ENCODE data around the gene TMPRSS11A. TPM values are rescaled to one million over a fixed set of nuclear protein-coding genes. Genes with fewer than 3 reads are reported as not detected.

TMPRSS11A gene
- not detected in 2 replicates for total RNA-seq

GRCh38 chr4:67963356-67963755 lies at the start of gene TMPRSS11A:
TSS of gene TMPRSS11A (minus strand) at chr4:67963493. CDS start at chr4:67963393, 100 bp downstream.
- Mint-ChIP-seq H3K9me3 (no peaks in the 10 kb centered on the region), H3K27ac (no peak within 1 kb of the TSS)
- intact Hi-C loops (cut with micrococcal nuclease), result no loop called here

GRCh38 chr4:68011684-68012083 lies 48.4 kb upstream of the TMPRSS11A start:
- H3K9me3 Mint-ChIP-seq, result no peaks in the 10 kb centered on the region
- no peaks in the 10 kb centered on the region for H3K27me3 Mint-ChIP-seq (ENCODE audit: low read depth)
- intact Hi-C loops (cut with micrococcal nuclease), result no loop called here
- H3K4me1 Mint-ChIP-seq (ENCODE audit: low read depth), result no peaks in the 10 kb centered on the region
- no peak for DNase-seq (ENCODE audit: low spot score)
- H3K4me3 Mint-ChIP-seq (ENCODE audit: low read depth), result no peak overlapping the region
- no peak overlapping the region for H3K27ac Mint-ChIP-seq
- no peaks in the 10 kb centered on the region for H3K36me3 Mint-ChIP-seq (ENCODE audit: low read depth)

More at GRCh38 chr4:67963356-67963755, at the start of gene TMPRSS11A:
- Mint-ChIP-seq H3K4me1 (ENCODE audit: low read depth) (no peaks in the 10 kb centered on the region), H3K36me3 (ENCODE audit: low read depth) (no peaks in the 10 kb centered on the region), H3K4me3 (ENCODE audit: low read depth) (no peak within 1 kb of the TSS), H3K27me3 (ENCODE audit: low read depth) (no peaks in the 10 kb centered on the region)
- no peak for DNase-seq (ENCODE audit: low spot score)

GRCh38 chr4:68002906-68003305 lies 39.6 kb upstream of the TMPRSS11A start:
- intact Hi-C loops (cut with micrococcal nuclease), result no loop called here
- DNase-seq (ENCODE audit: low spot score), result no peak
- Mint-ChIP-seq H3K4me3 (ENCODE audit: low read depth) (no peak overlapping the region), H3K27ac (no peak overlapping the region), H3K9me3 (no peaks in the 10 kb centered on the region), H3K27me3 (ENCODE audit: low read depth) (peaks cover 5% of the 10 kb centered on the region), H3K4me1 (ENCODE audit: low read depth) (no peaks in the 10 kb centered on the region), H3K36me3 (ENCODE audit: low read depth) (no peaks in the 10 kb centered on the region)

GRCh38 chr4:67996127-67996526 lies 32.8 kb upstream of the TMPRSS11A start:
- intact Hi-C loops (cut with micrococcal nuclease), result no loop called here
- H3K4me1 Mint-ChIP-seq (ENCODE audit: low read depth), result peaks cover 2% of the 10 kb centered on the region
- H3K36me3 Mint-ChIP-seq (ENCODE audit: low read depth), result no peaks in the 10 kb centered on the region
- no peaks in the 10 kb centered on the region for H3K9me3 Mint-ChIP-seq
- no peak overlapping the region for H3K27ac Mint-ChIP-seq
- no peak for DNase-seq (ENCODE audit: low spot score)
- H3K4me3 Mint-ChIP-seq (ENCODE audit: low read depth), result no peak overlapping the region
- peaks cover 4% of the 10 kb centered on the region for H3K27me3 Mint-ChIP-seq (ENCODE audit: low read depth)

GRCh38 chr4:67988991-67989390 lies 25.7 kb upstream of the TMPRSS11A start:
- H3K36me3 Mint-ChIP-seq (ENCODE audit: low read depth), result no peaks in the 10 kb centered on the region
- intact Hi-C loops (cut with micrococcal nuclease), result loop anchor here (1.0 to 10.0 kb wide), 2 partner anchors 186 to 386 kb away; no protein-coding TSS in a partner anchor
- H3K27ac Mint-ChIP-seq, result no peak overlapping the region
- DNase-seq (ENCODE audit: low spot score), result no peak
- peaks cover 5% of the 10 kb centered on the region for H3K27me3 Mint-ChIP-seq (ENCODE audit: low read depth)
- no peak overlapping the region for H3K4me3 Mint-ChIP-seq (ENCODE audit: low read depth)
- no peaks in the 10 kb centered on the region for H3K9me3 Mint-ChIP-seq
- H3K4me1 Mint-ChIP-seq (ENCODE audit: low read depth), result peaks cover 4% of the 10 kb centered on the region

GRCh38 chr4:67983333-67983732 lies 20.0 kb upstream of the TMPRSS11A start:
- no peak overlapping the region for H3K27ac Mint-ChIP-seq
- no peaks in the 10 kb centered on the region for H3K9me3 Mint-ChIP-seq
- no peak overlapping the region for H3K4me3 Mint-ChIP-seq (ENCODE audit: low read depth)
- DNase-seq (ENCODE audit: low spot score), result no peak
- intact Hi-C loops (cut with micrococcal nuclease), result loop anchor here (10.0 kb wide), 1 partner anchor 391 kb away; no protein-coding TSS in a partner anchor
- no peaks in the 10 kb centered on the region for H3K36me3 Mint-ChIP-seq (ENCODE audit: low read depth)
- H3K27me3 Mint-ChIP-seq (ENCODE audit: low read depth), result peaks cover 5% of the 10 kb centered on the region
- H3K4me1 Mint-ChIP-seq (ENCODE audit: low read depth), result no peaks in the 10 kb centered on the region

- no peak overlapping the region for H3K27ac Mint-ChIP-seq
- H3K4me3 Mint-ChIP-seq (ENCODE audit: low read depth), result no peak overlapping the region
- H3K27me3 Mint-ChIP-seq (ENCODE audit: low read depth), result no peaks in the 10 kb centered on the region
- no peak for DNase-seq (ENCODE audit: low spot score)
- intact Hi-C loops (cut with micrococcal nuclease), result loop anchor here (10.0 kb wide), 1 partner anchor 394 kb away; no protein-coding TSS in a partner anchor
- H3K9me3 Mint-ChIP-seq, result no peaks in the 10 kb centered on the region
- no peaks in the 10 kb centered on the region for H3K4me1 Mint-ChIP-seq (ENCODE audit: low read depth)
- no peaks in the 10 kb centered on the region for H3K36me3 Mint-ChIP-seq (ENCODE audit: low read depth)
Observed at GRCh38 chr4:67980512-67980911, 17.2 kb upstream of the TMPRSS11A start.

GRCh38 chr4:67973608-67974007 lies 10.3 kb upstream of the TMPRSS11A start:
- Mint-ChIP-seq H3K36me3 (ENCODE audit: low read depth) (no peaks in the 10 kb centered on the region), H3K4me3 (ENCODE audit: low read depth) (no peak overlapping the region), H3K27ac (no peak overlapping the region), H3K4me1 (ENCODE audit: low read depth) (no peaks in the 10 kb centered on the region), H3K27me3 (ENCODE audit: low read depth) (no peaks in the 10 kb centered on the region), H3K9me3 (peaks cover 16% of the 10 kb centered on the region)
- intact Hi-C loops (cut with micrococcal nuclease), result no loop called here
- DNase-seq (ENCODE audit: low spot score), result no peak

GRCh38 chr4:67954890-67955289 lies 8.4 kb downstream of the TMPRSS11A start:
- no peaks in the 10 kb centered on the region for H3K36me3 Mint-ChIP-seq (ENCODE audit: low read depth)
- no peak for DNase-seq (ENCODE audit: low spot score)
- no peak overlapping the region for H3K4me3 Mint-ChIP-seq (ENCODE audit: low read depth)
- H3K27me3 Mint-ChIP-seq (ENCODE audit: low read depth), result no peaks in the 10 kb centered on the region
- H3K4me1 Mint-ChIP-seq (ENCODE audit: low read depth), result no peaks in the 10 kb centered on the region
- H3K27ac Mint-ChIP-seq, result no peak overlapping the region
- no peaks in the 10 kb centered on the region for H3K9me3 Mint-ChIP-seq
- intact Hi-C loops (cut with micrococcal nuclease), result no loop called here

- Mint-ChIP-seq H3K4me3 (ENCODE audit: low read depth) (no peak overlapping the region), H3K9me3 (no peaks in the 10 kb centered on the region), H3K4me1 (ENCODE audit: low read depth) (no peaks in the 10 kb centered on the region), H3K27me3 (ENCODE audit: low read depth) (no peaks in the 10 kb centered on the region), H3K36me3 (ENCODE audit: low read depth) (no peaks in the 10 kb centered on the region), H3K27ac (no peak overlapping the region)
- DNase-seq (ENCODE audit: low spot score), result no peak
- intact Hi-C loops (cut with micrococcal nuclease), result no loop called here
Observed at GRCh38 chr4:67941074-67941473, 22.2 kb downstream of the TMPRSS11A start.

GRCh38 chr4:67940506-67940905 lies 22.8 kb downstream of the TMPRSS11A start:
- no peak for DNase-seq (ENCODE audit: low spot score)
- no peaks in the 10 kb centered on the region for H3K36me3 Mint-ChIP-seq (ENCODE audit: low read depth)
- H3K27ac Mint-ChIP-seq, result no peak overlapping the region
- intact Hi-C loops (cut with micrococcal nuclease), result no loop called here
- no peaks in the 10 kb centered on the region for H3K27me3 Mint-ChIP-seq (ENCODE audit: low read depth)
- no peak overlapping the region for H3K4me3 Mint-ChIP-seq (ENCODE audit: low read depth)
- no peaks in the 10 kb centered on the region for H3K9me3 Mint-ChIP-seq
- H3K4me1 Mint-ChIP-seq (ENCODE audit: low read depth), result no peaks in the 10 kb centered on the region

- H3K27me3 Mint-ChIP-seq (ENCODE audit: low read depth), result no peaks in the 10 kb centered on the region
- intact Hi-C loops (cut with micrococcal nuclease), result no loop called here
- no peaks in the 10 kb centered on the region for H3K36me3 Mint-ChIP-seq (ENCODE audit: low read depth)
- no peak for DNase-seq (ENCODE audit: low spot score)
- no peaks in the 10 kb centered on the region for H3K9me3 Mint-ChIP-seq
- no peak overlapping the region for H3K4me3 Mint-ChIP-seq (ENCODE audit: low read depth)
- H3K27ac Mint-ChIP-seq, result no peak overlapping the region
- no peaks in the 10 kb centered on the region for H3K4me1 Mint-ChIP-seq (ENCODE audit: low read depth)
Observed at GRCh38 chr4:67939195-67939594, 24.1 kb downstream of the TMPRSS11A start.

- H3K36me3 Mint-ChIP-seq (ENCODE audit: low read depth), result no peaks in the 10 kb centered on the region
- H3K9me3 Mint-ChIP-seq, result no peaks in the 10 kb centered on the region
- no peaks in the 10 kb centered on the region for H3K4me1 Mint-ChIP-seq (ENCODE audit: low read depth)
- no peaks in the 10 kb centered on the region for H3K27me3 Mint-ChIP-seq (ENCODE audit: low read depth)
- DNase-seq (ENCODE audit: low spot score), result no peak
- intact Hi-C loops (cut with micrococcal nuclease), result no loop called here
- no peak overlapping the region for H3K27ac Mint-ChIP-seq
- H3K4me3 Mint-ChIP-seq (ENCODE audit: low read depth), result no peak overlapping the region
Observed at GRCh38 chr4:67935888-67936287, 27.4 kb downstream of the TMPRSS11A start.

- intact Hi-C loops (cut with micrococcal nuclease), result no loop called here
- peaks cover 6% of the 10 kb centered on the region for H3K27me3 Mint-ChIP-seq (ENCODE audit: low read depth)
- no peak overlapping the region for H3K4me3 Mint-ChIP-seq (ENCODE audit: low read depth)
- H3K27ac Mint-ChIP-seq, result no peak overlapping the region
- no peaks in the 10 kb centered on the region for H3K4me1 Mint-ChIP-seq (ENCODE audit: low read depth)
- H3K36me3 Mint-ChIP-seq (ENCODE audit: low read depth), result no peaks in the 10 kb centered on the region
- DNase-seq (ENCODE audit: low spot score), result no peak
- H3K9me3 Mint-ChIP-seq, result no peaks in the 10 kb centered on the region
Observed at GRCh38 chr4:67934628-67935027, 28.7 kb downstream of the TMPRSS11A start.
